H9 (cell line): ENCODE measurements around the gene COX10. TPM values are rescaled to one million over a fixed set of nuclear protein-coding genes. Genes with fewer than 3 reads are reported as not detected.

Experiments used
- DNase-seq: peaks from one replicate; pipeline ENCODE4 v3.0.0-alpha.2; 2017
- H2AFZ ChIP-seq: one replicate; pipeline ENCODE4 v1.6.1; 2013; ENCODE audit warnings: mild to moderate bottlenecking, low read length, control low read depth, moderate library complexity
- H2AK5ac ChIP-seq: 2 replicates; pipeline ENCODE4 v1.6.1; 2013; ENCODE audit warnings: low read length, control low read depth, mixed read lengths; ENCODE audit not compliant: insufficient read length
- H2BK120ac ChIP-seq: one replicate; pipeline ENCODE4 v1.6.1; 2013; ENCODE audit warnings: low read depth, mild to moderate bottlenecking, low read length, control low read depth, inconsistent platforms; ENCODE audit not compliant: poor library complexity, severe bottlenecking
- H2BK12ac ChIP-seq: 2 replicates; pipeline ENCODE4 v1.6.1; 2013; ENCODE audit warnings: low read length, control low read depth, mixed read lengths, low read depth; ENCODE audit not compliant: insufficient read length
- H2BK15ac ChIP-seq: 2 replicates; pipeline ENCODE4 v1.6.1; 2013; ENCODE audit warnings: low read depth, low read length, control low read depth
- H2BK20ac ChIP-seq: one replicate; pipeline ENCODE4 v1.6.1; 2013; ENCODE audit warnings: low read depth, mild to moderate bottlenecking, low read length, control low read depth, inconsistent platforms; ENCODE audit not compliant: poor library complexity, severe bottlenecking
- H2BK5ac ChIP-seq: 2 replicates; pipeline ENCODE4 v1.6.1; 2013; ENCODE audit warnings: low read length, control low read depth, mixed read lengths; ENCODE audit not compliant: insufficient read length
- H3K14ac ChIP-seq: 2 replicates; pipeline ENCODE4 v1.6.1; 2013; ENCODE audit warnings: low read length, control low read depth; ENCODE audit not compliant: insufficient read depth
- H3K18ac ChIP-seq: 2 replicates; pipeline ENCODE4 v1.6.1; 2013; ENCODE audit warnings: low read depth, mild to moderate bottlenecking, mixed read lengths, low read length, control low read depth; ENCODE audit not compliant: insufficient read length
- H3K23ac ChIP-seq: 2 replicates; pipeline ENCODE4 v1.6.1; 2013; ENCODE audit warnings: low read length, control low read depth, mixed read lengths, low read depth; ENCODE audit not compliant: insufficient read length
- H3K23me2 ChIP-seq: 2 replicates; pipeline ENCODE4 v1.6.1; 2013; ENCODE audit warnings: low read depth, mild to moderate bottlenecking, mixed read lengths, low read length, control low read depth; ENCODE audit not compliant: insufficient read length, poor library complexity, severe bottlenecking
- H3K27ac ChIP-seq: 2 replicates; pipeline ENCODE4 v1.5.1; 2013; ENCODE audit warnings: low read length, control low read depth, mixed read lengths, low read depth; ENCODE audit not compliant: insufficient read length
- H3K27me3 ChIP-seq: 2 replicates; pipeline ENCODE4 v1.6.1; 2013; ENCODE audit warnings: low read length, control low read depth, inconsistent platforms; ENCODE audit not compliant: insufficient read depth
- H3K4ac ChIP-seq: 2 replicates; pipeline ENCODE4 v1.6.1; 2013; ENCODE audit warnings: low read depth, mild to moderate bottlenecking, control low read depth, inconsistent platforms, low read length, moderate library complexity
- H3K4me1 ChIP-seq: 2 replicates; pipeline ENCODE4 v1.6.1; 2013; ENCODE audit warnings: low read length, control low read depth, inconsistent platforms; ENCODE audit not compliant: insufficient read depth
- H3K4me2 ChIP-seq: 2 replicates; pipeline ENCODE4 v1.6.1; 2013; ENCODE audit warnings: low read length, control low read depth, mixed read lengths; ENCODE audit not compliant: insufficient read length, insufficient read depth
- H3K56ac ChIP-seq: 2 replicates; pipeline ENCODE4 v1.6.1; 2013; ENCODE audit warnings: low read depth, mild to moderate bottlenecking, mixed read lengths, low read length, control low read depth; ENCODE audit not compliant: insufficient read length
- H3K79me1 ChIP-seq: 2 replicates; pipeline ENCODE4 v1.6.1; 2013; ENCODE audit warnings: low read depth, mild to moderate bottlenecking, moderate library complexity, low read length, control low read depth, inconsistent platforms; ENCODE audit not compliant: insufficient read depth, poor library complexity, severe bottlenecking
- H3K79me2 ChIP-seq: 2 replicates; pipeline ENCODE4 v1.6.1; 2013; ENCODE audit warnings: low read length, control low read depth, inconsistent platforms; ENCODE audit not compliant: insufficient read depth
- H3K9ac ChIP-seq: 2 replicates; pipeline ENCODE4 v1.6.1; 2013; ENCODE audit warnings: low read length, control low read depth, mixed read lengths; ENCODE audit not compliant: insufficient read length; ENCODE audit errors: extremely low read depth
- H3K9me3 ChIP-seq: one replicate; pipeline ENCODE4 v1.6.1; 2013; ENCODE audit warnings: low read depth, low read length, inconsistent platforms; ENCODE audit not compliant: control insufficient read depth
- H3T11ph ChIP-seq: one replicate; pipeline ENCODE4 v1.6.1; 2013; ENCODE audit warnings: mild to moderate bottlenecking, low read length, control low read depth, inconsistent platforms
- H4K20me1 ChIP-seq: one replicate; pipeline ENCODE4 v1.6.1; 2013; ENCODE audit not compliant: control insufficient read depth, insufficient read length, insufficient read depth
- H4K5ac ChIP-seq: 2 replicates; pipeline ENCODE4 v1.6.1; 2013; ENCODE audit warnings: low read depth, mild to moderate bottlenecking, mixed read lengths, low read length, control low read depth; ENCODE audit not compliant: insufficient read length
- H4K8ac ChIP-seq: replicated peaks from 2 replicates; pipeline ENCODE4 v1.6.1; 2013; ENCODE audit warnings: low read length, control low read depth, mixed read lengths, low read depth; ENCODE audit not compliant: insufficient read length
- H4K91ac ChIP-seq: 2 replicates; pipeline ENCODE4 v1.6.1; 2013; ENCODE audit warnings: low read depth, mild to moderate bottlenecking, moderate library complexity, mixed read lengths, low read length, control low read depth; ENCODE audit not compliant: insufficient read length
- H3K27ac Mint-ChIP-seq, 3 experiments: 2 replicates in 2 of 3; 3 replicates in 1 of 3; pipeline ENCODE4 v1.8.0; 2020 to 2021; ENCODE audit warnings: mixed read lengths in 3 of 3, mild to moderate bottlenecking in 1 of 3, moderate library complexity in 1 of 3
- H3K27me3 Mint-ChIP-seq: 2 replicates; pipeline ENCODE4 v1.8.0; 2021; ENCODE audit warnings: low read depth, mild to moderate bottlenecking, moderate library complexity, mixed read lengths
- H3K36me3 Mint-ChIP-seq, 3 experiments: 2 replicates in 2 of 3; 3 replicates in 1 of 3; pipeline ENCODE4 v1.8.0; 2020 to 2021; ENCODE audit warnings: low read depth in 3 of 3, mixed read lengths in 3 of 3; ENCODE audit not compliant: insufficient read depth in 1 of 3
- H3K4me1 Mint-ChIP-seq, 2 experiments: 2 replicates each; pipeline ENCODE4 v1.8.0; 2020; ENCODE audit warnings: mixed read lengths in 2 of 2
- H3K4me3 Mint-ChIP-seq, 2 experiments: 2 replicates in 1 of 2; 3 replicates in 1 of 2; pipeline ENCODE4 v1.8.0; 2020 to 2021; ENCODE audit warnings: mild to moderate bottlenecking in 2 of 2, mixed read lengths in 2 of 2, moderate library complexity in 1 of 2
- H3K9me3 Mint-ChIP-seq, 2 experiments: 2 replicates in 1 of 2; 3 replicates in 1 of 2; pipeline ENCODE4 v1.8.0; 2020; ENCODE audit warnings: mild to moderate bottlenecking in 2 of 2, mixed read lengths in 2 of 2, moderate library complexity in 1 of 2
- CTCF ChIP-seq: fragments of 200-600 bp; sonication (generic); conservative IDR thresholded peaks from 3 replicates; pipeline ENCODE4 v1.8.0; 2021; ENCODE audit warnings: antibody characterized with exemption, mild to moderate bottlenecking
- total RNA-seq: library from RNA; stranded (reverse); gene quantifications from 2 replicates; pipeline ENCODE4 v1.2.1, GENCODE V29; 2021

The COX10 gene
- total RNA-seq, 1 experiment from 2014 or later, result 20.6 TPM

- DNase-seq, result no peak
- no peak overlapping the region for H4K8ac ChIP-seq
- H3K4ac ChIP-seq, result no peak overlapping the region
- no peak overlapping the region for H3K9ac ChIP-seq
- H3K23ac ChIP-seq, result no peak overlapping the region
- no peak overlapping the region for H2AFZ ChIP-seq
- H4K5ac ChIP-seq, result no peak overlapping the region
- H2BK12ac ChIP-seq, result no peak overlapping the region
- no peak overlapping the region for H2BK20ac ChIP-seq
- no peak overlapping the region for H2BK15ac ChIP-seq
- no peaks in the 10 kb centered on the region for H3K27me3 ChIP-seq
- no peak overlapping the region for H2AK5ac ChIP-seq
- no peak overlapping the region for H3K27ac Mint-ChIP-seq
- H3K9me3 ChIP-seq, result no peaks in the 10 kb centered on the region
- H3K4me1 Mint-ChIP-seq, result no peaks in the 10 kb centered on the region
- no peak overlapping the region for H2BK120ac ChIP-seq
- no peak overlapping the region for H3K27ac ChIP-seq
- H3K56ac ChIP-seq, result no peak overlapping the region
- H3K4me2 ChIP-seq, result no peak overlapping the region
- H3T11ph ChIP-seq, result no peak overlapping the region
- H3K79me2 ChIP-seq, result no peaks in the 10 kb centered on the region
- no peaks in the 10 kb centered on the region for H3K27me3 Mint-ChIP-seq
- H3K36me3 Mint-ChIP-seq, result peaks cover 5 to 6% (median 5%) of the 10 kb centered on the region in 3 experiments; a peak in 4 of 7 replicates
- no peak overlapping the region for H4K91ac ChIP-seq
- no peaks in the 10 kb centered on the region for H3K4me1 ChIP-seq
- no peaks in the 10 kb centered on the region for H3K79me1 ChIP-seq
- H3K14ac ChIP-seq, result no peak overlapping the region
- no peaks in the 10 kb centered on the region for H4K20me1 ChIP-seq
- no peak overlapping the region for H2BK5ac ChIP-seq
- TF ChIP-seq CTCF, result no peak
- H3K18ac ChIP-seq, result no peak overlapping the region
- H3K9me3 Mint-ChIP-seq, result peaks cover 0 to 4% of the 10 kb centered on the region in 2 experiments; a peak in 2 of 5 replicates
- H3K4me3 Mint-ChIP-seq, result no peak overlapping the region
- no peaks in the 10 kb centered on the region for H3K23me2 ChIP-seq
Measured at GRCh38 chr17:14057591-14057990, 11.7 kb upstream of the COX10 start.
